NCI-H2227 (cell line): Measurements from ENCODE around the gene PRM3.

Experiments used
- DNase-seq: peaks from one replicate; lab custom pipeline; 2025; ENCODE audit not compliant: unreplicated experiment; lab: John Stamatoyannopoulos, UW

The PRM3 gene

GRCh38 chr16:11229432-11229831, 44.0 kb downstream of the PRM3 start:
- no peak for DNase-seq

- no peak for DNase-seq
Measured at GRCh38 chr16:11225677-11226549, 47.5 kb downstream of the PRM3 start.

GRCh38 chr16:11224894-11225676, 48.3 kb downstream of the PRM3 start:
- DNase-seq: no peak

- no peak for DNase-seq
Measured at GRCh38 chr16:11224096-11224893, 49.1 kb downstream of the PRM3 start.
